Measurements from ENCODE around the gene NXNL2. TPM values are rescaled to one million over a fixed set of nuclear protein-coding genes. Genes with fewer than 3 reads are reported as not detected.

The NXNL2 gene
- total RNA-seq, 1 donor = 1.1 TPM

DNA sequence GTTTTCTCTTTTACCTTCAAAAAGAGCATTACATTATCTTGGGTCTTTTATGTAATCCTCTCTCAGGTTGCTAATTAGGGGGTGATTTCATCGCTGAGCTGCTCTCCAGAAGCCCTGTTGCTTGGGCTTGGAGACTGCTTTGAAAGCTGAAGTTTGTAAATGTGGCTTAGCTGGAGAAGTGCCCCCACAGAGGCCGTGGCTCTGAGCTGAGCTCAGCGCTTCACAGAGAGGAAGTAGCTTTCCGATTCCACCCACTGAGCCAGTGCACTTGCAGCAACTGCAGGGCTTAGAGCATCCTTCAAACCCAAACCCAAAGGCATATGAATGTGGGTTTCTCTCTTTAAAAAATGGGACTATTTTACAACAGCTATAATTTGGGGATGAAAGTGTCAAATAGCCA lies 13.7 kb upstream of the NXNL2 start:
- no peak for DNase-seq (ENCODE audit: low read depth)

DNA sequence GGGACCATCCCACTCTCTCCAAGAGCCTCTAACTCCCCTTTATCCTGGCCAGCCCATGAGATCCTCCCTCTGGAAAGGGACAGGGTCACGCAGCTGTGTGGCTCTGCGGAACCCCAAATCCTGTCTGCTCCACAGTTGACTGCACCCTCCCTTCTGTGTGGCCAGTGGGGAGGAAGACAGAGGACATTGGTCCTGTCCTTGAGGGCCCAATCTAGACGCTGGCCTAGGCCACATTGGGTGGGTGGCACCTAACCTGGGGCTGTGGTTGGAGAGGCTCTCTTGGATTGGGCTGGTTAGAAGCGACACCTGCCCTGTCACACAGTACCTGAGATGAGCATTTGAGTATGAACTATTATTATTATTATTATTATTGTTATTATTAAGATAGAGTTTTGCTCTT lies 12.6 kb upstream of the NXNL2 start:
- TF ChIP-seq, protein P1, sequence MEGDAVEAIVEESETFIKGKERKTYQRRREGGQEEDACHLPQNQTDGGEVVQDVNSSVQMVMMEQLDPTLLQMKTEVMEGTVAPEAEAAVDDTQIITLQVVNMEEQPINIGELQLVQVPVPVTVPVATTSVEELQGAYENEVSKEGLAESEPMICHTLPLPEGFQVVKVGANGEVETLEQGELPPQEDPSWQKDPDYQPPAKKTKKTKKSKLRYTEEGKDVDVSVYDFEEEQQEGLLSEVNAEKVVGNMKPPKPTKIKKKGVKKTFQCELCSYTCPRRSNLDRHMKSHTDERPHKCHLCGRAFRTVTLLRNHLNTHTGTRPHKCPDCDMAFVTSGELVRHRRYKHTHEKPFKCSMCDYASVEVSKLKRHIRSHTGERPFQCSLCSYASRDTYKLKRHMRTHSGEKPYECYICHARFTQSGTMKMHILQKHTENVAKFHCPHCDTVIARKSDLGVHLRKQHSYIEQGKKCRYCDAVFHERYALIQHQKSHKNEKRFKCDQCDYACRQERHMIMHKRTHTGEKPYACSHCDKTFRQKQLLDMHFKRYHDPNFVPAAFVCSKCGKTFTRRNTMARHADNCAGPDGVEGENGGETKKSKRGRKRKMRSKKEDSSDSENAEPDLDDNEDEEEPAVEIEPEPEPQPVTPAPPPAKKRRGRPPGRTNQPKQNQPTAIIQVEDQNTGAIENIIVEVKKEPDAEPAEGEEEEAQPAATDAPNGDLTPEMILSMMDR (IDR thresholded peaks at IDR 0.05; ENCODE audit: insufficient read depth, low read length) = no peak
- H3K4me3 ChIP-seq (ENCODE audit: low read depth, low read length) = no peak overlapping the region
- DNase-seq (ENCODE audit: low read depth) = no peak

More for the DNA sequence above, 13.7 kb upstream of the NXNL2 start:
- no peak overlapping the region for H3K4me3 ChIP-seq (ENCODE audit: low read depth, low read length)
- TF ChIP-seq, protein P1 (IDR thresholded peaks at IDR 0.05; ENCODE audit: insufficient read depth, low read length) = no peak

DNA sequence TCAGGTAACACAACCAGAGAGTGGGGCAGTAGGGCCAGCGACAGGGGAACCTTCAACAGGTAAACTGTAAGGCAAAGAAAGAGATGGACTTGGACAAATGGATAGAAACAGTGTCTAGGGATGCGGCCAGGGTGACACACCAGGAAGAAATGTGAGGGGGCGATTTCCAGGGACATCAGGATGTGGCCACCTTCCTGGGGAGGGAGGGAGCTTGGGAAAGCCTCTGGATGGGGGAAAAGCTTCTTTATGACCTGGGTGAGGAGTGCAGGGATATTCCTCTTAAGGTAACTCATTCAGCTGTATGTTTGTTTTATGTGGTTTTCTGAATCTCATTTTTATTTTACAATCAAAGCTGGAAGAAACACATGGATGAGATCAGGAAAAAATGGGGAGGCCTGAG lies 11.9 kb upstream of the NXNL2 start:
- H3K4me3 ChIP-seq (ENCODE audit: low read depth, low read length) = no peak overlapping the region
- DNase-seq (ENCODE audit: low read depth) = no peak
- TF ChIP-seq, protein P1 (IDR thresholded peaks at IDR 0.05; ENCODE audit: insufficient read depth, low read length) = no peak

DNA sequence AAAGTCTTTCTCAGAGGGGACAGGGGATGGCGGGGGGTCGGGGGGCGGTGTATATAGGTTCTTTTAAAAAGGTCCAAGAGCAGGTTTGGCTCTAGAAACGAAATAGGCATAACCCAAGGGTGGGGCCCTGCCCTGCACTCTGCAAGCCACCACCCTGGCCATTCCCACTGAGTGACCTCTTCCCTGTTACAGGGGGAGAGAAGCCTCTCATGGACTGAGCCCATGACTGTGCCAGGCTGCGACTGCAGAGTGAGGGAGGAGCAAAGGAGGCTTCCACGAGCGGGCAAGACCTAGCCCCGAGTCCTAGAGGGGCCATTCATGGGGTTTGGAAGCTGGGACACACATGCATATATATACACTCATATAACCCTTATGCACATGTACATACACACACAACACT lies 10.1 kb upstream of the NXNL2 start:
- DNase-seq (ENCODE audit: low read depth) = no peak
- H3K4me3 ChIP-seq (ENCODE audit: low read depth, low read length) = no peak overlapping the region
- TF ChIP-seq, protein P1 (IDR thresholded peaks at IDR 0.05; ENCODE audit: insufficient read depth, low read length) = no peak

DNA sequence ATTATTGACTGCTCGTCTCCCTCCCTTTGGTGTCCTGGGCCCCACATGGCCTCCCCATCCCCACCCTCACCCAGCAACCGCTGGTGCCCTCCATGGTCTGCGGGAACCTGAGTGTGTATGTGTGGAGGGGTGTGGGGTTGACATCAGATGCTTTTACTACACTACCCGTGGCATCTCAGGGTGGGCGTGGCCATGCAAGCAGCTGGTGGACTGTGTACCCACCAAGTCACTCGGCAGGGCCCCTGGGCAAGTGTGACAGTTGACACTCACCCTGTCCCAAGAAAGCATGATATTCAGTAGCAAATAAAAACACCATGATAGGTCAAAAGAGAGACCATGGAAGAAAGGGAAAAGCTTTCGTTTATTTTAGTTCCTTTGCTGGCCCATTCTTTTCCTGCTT lies 7.4 kb upstream of the NXNL2 start:
- no peak overlapping the region for H3K4me3 ChIP-seq (ENCODE audit: low read depth, low read length)
- TF ChIP-seq, protein P1 (IDR thresholded peaks at IDR 0.05; ENCODE audit: insufficient read depth, low read length) = no peak
- no peak for DNase-seq (ENCODE audit: low read depth)

DNA sequence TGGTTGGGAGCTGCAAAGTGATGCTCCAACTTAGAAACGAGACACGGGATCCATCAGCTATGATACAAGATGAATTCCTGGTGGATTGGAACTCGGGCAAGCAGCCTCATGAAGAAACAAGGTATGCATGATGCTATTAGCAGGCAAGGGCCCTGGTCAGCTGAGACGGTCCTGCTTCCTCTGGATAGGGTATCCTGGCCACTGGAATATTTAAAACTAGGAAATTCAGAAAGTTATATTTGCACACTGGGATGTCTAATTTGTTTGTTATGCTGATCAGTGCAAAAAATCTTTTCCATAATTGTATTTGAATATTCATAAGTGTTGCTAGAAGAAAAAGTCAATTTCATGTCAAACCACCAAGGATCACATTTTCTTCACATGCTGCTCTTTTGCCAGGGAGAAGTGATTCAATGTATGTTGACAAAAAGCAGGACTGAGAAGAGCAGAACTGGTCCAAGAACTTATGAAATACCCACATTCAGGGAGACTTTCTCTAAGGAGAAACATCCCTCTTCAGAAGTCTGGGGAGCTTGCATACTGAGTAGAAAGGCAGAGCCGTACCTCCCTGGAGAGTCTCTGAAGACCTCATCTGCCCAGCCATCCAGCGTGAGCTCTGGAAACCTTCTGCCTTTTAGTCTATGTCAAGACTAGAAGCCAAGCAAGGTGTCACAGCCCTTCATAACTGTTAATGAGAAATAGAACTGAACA lies 6.7 kb upstream of the NXNL2 start:
- peak; percentile 91 for DNase-seq (ENCODE audit: low read depth)
- TF ChIP-seq, protein P1 (IDR thresholded peaks at IDR 0.05; ENCODE audit: insufficient read depth, low read length) = no peak

DNA sequence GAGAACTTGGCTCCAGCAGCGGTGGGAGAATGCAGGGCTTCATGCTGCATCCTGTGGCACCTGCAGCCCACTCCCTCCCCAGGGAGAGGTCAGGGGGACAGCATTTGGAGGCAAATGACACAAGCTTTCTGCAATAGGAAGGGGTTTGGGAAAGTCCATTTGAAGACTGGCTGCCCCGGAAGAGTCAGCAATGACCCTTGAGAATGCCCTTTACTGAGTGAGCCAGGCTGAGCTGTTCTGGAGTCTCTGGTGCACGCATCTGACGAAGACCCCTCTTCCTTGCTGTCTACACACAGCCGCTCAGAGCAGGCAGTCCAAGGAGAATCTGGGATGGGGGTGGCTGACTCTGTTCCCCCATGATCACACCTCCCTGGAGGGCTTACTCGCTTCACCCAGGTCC lies 5.5 kb upstream of the NXNL2 start:
- no peak overlapping the region for H3K4me3 ChIP-seq (ENCODE audit: low read depth, low read length)
- DNase-seq (ENCODE audit: low read depth) = no peak
- TF ChIP-seq, protein P1 (IDR thresholded peaks at IDR 0.05; ENCODE audit: insufficient read depth, low read length) = no peak

More for the DNA sequence above, 6.7 kb upstream of the NXNL2 start:
- H3K4me3 ChIP-seq (ENCODE audit: low read depth, low read length) = no peak overlapping the region
